ENCODE results near the gene PPP1R16B.

DNA sequence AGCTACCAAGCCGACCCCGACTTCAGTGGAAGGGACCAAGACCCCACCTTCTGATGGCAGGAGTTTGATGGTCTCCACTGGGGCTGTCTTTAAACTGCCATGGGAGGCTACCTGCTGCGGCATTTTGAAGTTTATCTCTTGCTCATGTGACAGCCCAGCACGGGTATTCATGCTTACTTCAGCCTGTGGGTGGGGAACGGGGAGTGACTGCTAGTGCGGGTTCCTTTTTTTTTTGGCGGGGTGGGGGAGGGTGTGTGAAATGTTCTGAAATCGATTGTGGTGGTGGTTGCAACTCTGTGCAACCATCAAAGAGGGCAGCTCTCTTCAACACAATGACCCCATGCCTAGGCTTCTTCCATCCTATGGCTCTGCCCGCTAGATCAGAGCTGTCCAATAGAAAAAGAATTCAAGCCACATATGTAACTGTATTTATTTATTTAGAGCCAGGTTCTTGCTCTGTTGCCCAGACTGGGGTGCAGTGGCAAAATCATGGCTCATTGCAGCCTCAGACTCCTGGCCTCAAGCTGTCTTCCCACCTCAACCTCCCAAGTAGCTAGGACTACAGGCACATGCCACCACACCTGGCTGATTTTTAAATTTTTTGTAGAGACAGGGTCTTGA, 53.7 kb downstream of the PPP1R16B start:
- TF ChIP-seq, protein P1, sequence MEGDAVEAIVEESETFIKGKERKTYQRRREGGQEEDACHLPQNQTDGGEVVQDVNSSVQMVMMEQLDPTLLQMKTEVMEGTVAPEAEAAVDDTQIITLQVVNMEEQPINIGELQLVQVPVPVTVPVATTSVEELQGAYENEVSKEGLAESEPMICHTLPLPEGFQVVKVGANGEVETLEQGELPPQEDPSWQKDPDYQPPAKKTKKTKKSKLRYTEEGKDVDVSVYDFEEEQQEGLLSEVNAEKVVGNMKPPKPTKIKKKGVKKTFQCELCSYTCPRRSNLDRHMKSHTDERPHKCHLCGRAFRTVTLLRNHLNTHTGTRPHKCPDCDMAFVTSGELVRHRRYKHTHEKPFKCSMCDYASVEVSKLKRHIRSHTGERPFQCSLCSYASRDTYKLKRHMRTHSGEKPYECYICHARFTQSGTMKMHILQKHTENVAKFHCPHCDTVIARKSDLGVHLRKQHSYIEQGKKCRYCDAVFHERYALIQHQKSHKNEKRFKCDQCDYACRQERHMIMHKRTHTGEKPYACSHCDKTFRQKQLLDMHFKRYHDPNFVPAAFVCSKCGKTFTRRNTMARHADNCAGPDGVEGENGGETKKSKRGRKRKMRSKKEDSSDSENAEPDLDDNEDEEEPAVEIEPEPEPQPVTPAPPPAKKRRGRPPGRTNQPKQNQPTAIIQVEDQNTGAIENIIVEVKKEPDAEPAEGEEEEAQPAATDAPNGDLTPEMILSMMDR (IDR thresholded peaks at IDR 0.05): no peak
- TF ChIP-seq POLR2A (IDR thresholded peaks at IDR 0.05): no peak

All from heart left ventricle (tissue), 13 donors.